DMS 273 (cell line): Measurements from ENCODE around the gene FAT1.

Source experiments
- DNase-seq: peaks from one replicate; lab custom pipeline; 2025; ENCODE audit not compliant: unreplicated experiment; lab: John Stamatoyannopoulos, UW

The FAT1 gene

DNA sequence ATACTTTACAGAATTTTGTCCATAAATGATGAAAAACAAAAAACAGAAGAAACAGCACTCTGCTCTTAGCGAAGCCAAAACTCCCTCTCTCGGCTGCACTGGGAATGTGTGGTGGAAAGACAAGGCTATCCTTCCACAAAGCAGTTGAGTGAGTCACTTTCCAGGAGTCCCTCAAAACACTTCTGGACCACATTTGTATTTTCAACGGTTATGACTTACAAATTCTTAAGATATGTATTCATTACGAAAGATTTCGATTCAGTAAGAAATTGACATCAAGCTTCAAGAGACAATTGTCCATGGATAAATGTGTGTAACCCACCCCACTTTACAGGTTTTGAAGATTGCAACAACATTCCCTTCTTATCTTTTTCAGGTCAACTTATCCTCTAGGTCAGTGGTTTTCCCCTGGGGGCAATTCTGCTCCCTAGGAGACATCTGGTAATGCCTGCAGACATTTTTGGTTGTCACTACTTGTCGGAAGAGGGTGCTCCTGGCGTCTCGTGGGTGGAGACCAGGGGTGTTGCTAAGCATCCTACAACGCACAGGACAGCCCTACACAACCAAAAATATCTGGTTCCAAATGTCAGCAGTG, 101.6 kb downstream of the FAT1 start:
- no peak for DNase-seq

DNA sequence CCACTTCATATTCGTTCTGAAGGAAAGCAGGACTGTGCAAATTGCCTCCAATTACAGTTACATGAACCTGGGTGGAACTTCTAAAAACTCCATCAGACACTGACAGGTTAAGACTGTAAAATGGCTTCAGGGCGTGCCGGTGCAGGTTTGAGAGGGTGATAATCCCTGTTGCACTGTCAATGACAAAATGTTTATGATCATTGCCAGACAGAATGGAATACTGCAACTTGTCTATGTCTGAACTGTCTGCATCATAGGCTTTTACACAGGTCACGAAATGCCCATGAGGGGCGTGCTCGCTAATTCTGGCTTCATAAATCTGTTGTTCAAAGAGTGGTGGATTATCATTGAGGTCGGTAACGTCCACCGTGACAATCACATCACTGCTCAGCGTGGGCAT, 104.6 kb downstream of the FAT1 start:
- DNase-seq: no peak

DNA sequence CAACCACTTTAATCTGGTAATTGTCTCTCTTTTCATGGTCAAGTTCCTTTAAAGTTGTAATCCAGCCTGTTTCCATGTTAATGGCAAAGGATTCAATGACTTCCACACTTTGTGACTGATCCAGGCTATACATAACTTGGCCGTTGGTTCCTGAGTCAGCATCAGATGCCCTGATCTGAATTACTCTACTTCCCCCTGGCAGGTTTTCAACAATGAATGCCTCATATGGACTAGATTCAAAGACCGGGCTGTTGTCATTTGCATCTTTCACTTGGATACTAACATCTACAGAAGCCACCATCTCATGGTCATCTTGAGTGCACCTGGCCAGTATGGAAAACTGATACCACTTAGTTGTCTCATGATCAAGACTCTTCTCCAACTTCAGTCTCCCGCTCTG, 105.7 kb downstream of the FAT1 start:
- no peak for DNase-seq

DNA sequence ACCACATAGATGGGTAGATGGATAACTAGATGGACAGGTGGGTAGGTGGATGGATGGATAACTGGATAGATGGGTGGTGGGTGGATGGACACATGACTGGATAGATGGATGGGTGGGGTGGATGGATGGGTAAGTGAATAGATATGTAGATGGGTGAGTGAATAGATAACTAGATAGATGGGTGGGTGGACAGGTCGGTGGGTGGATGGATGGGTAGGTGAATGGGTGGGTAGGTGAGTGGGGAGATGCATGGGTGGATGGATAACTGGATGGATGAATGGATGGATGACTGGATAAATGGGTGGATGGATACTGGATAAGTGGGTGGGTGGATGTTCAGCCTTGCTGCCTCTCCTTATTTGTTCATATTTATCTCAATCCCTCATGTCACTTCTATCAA, 116.2 kb downstream of the FAT1 start:
- no peak for DNase-seq

DNA sequence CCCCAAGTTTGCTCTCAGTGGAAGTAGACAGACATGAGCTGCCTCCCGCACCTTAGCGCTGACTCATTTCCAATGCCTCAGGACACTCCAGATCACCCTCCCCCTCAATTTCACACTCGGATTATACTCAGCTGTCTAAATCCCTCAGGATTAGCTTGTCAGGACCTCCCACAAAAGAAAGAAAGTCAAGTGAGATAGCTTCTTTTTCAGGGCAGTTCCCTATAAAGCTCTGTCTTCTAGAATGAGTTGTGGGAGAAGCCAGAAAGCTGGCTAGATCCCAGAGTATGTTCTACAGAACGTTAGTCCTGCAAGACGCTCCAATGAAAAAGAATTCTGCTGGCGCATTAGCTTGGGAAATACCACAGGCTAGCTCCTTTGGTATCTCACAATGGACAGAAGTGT, 117.1 kb downstream of the FAT1 start:
- no peak for DNase-seq

DNA sequence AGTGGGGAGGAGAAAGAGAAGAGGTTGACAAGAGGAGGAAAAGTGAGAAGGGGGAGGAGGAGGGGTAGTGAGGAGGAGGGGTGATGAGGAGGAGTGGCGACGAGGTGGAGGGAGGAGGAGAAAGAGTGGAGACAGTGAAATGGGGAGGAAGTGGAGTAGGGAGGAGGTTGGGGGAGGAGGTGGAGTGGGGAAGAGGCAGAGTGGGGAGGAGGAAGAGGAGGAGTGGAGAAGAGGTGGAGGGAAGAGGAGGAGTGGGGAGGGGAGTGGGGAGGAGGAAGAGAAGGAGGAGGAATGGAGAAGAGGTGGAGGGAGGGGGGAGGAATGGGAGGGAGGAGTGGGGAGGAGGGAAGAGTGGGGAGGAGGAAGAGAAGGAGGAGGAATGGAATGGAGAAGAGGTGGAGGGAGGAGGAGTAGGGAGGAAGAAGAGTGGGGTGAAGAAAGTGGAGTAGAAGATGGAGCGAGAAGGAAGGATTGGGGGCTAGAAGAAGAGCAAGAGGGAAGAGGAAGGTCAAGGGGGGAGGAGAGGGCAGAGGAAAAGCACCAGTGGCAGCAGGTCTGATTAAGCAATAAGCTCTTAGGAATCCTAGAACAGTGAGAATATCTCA, 118.3 kb downstream of the FAT1 start:
- no peak for DNase-seq

DNA sequence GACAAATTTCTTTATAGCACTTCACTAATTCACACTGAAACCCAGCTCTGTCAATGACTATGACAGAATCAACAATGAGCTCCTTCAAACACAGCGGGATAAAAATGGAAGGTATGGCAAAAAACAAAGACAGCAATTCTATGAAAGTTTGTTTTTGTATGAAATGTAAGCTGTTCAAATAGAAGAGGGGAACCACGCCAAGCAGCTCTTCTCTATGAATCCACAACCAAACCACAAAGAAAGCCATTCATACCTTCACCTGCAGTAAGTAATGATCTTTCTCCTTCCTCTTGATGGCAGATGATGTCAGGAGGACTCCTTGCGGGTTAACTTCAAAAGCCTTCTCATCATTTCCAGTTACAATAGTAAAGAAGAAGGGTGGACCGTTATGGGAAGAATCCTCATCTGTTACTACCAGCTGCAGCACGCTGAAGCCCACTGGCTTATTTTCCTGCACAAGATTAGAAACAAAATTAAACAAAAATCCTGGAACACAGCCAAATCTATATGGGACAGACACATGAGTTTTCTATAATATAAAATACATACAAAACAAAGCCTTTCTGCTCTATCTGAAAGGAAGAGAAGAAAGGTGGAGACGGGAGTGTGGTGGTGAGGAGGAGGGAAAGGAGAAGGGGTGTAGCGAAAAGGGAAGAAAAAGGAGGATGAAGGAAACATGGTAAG, 119.4 kb downstream of the FAT1 start:
- DNase-seq: no peak

DNA sequence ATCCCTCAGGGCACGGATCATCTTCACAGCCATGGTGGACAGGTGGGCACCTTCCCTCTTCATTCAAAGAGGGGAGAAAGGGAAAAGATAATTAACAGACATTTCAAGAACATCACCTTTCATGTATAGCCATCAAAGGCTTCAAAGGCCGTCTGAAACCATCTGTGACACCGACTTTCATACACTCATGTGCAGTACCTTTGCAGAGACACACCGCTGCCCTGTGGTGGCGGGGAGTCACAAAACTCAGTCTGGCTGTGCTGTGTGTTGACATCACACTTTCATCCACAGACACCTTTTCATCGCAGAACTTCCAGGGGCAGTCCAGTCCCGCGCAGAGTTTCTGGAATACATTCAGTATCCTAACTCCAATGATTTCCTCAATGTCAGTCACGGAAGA, 120.7 kb downstream of the FAT1 start:
- DNase-seq: no peak

DNA sequence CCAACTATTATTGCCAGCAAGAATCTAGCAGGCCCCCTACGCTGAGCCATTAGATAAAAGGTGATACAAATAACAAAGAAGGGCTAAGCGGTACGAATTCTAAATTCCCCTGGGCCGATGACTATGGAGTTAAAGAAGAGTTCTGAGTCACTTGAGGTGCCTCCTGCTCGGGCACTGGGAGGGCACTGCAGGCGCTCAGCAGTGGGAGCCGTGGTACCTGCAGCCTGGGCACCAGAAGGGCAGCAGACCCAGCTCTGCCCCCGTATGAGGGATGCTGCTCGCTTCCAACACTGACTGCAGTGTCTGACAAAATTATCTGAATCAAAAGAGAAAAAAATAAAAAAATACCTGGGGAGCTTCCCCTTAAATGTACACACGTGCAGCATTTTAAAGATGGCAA, 124.2 kb downstream of the FAT1 start:
- DNase-seq: no peak

DNA sequence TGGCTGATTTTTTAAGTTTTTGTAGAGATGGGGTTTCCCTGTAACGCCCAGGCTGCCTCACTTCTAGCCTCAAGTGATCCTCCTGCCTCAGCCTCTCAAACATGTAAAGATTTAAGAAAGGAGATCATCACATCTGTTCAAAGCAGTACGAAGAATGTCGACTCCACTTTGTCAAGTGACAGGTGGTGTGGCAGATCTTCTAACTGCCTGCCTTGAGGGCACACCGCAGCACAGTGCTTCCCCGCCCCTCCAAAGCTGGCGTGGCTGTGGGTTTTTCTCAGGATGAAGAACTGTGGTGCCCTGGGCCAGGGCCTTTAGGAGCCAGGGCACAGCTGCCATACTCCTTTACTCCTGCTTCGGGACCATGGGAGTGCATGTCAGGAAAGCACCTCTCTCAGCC, 125.0 kb downstream of the FAT1 start:
- DNase-seq: no peak

DNA sequence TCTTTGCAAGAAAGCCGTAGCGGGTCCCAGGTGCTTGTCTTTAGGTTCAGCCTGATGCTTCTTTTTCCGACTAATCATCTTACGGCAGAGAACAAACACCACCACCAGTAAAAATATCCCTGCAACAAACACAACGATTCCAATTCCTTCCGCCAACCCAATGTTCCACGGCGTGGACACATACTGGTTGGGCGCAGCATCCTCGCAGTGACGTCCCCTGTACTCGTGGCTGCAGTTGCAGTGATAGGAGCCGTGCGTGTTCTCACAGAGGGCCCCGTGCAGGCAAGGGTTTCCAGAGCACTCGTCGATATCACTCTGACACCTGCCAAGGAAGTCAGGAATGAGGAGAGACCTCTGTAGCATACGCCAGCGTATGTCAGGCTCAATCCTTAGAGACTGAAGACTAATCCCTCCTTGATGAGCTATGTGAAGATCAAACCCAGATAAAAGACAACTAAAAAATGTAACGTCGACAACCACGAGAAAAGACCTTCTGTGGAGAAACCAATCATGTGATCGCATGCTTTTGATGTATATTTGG, 126.7 kb downstream of the FAT1 start:
- no peak for DNase-seq

DNA sequence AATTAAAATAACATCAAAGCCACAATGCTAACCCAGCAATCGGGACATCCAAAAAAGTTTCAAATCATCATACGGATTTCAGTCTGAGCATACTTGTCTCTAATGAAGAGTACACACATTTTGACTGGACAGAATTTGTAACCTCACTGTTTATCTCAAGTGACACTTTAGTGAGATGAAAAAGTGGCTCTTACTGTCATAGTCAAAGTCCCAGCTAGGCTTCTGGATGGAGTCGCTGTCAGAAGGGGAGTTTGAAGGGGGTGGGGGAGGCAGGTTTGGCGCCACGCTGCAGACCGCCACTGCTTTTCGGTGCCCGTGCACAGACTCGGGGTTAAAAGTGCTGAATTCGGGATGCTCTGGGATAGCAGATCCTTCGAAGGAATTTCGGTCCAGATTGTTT, 127.3 kb downstream of the FAT1 start:
- DNase-seq: no peak

DNA sequence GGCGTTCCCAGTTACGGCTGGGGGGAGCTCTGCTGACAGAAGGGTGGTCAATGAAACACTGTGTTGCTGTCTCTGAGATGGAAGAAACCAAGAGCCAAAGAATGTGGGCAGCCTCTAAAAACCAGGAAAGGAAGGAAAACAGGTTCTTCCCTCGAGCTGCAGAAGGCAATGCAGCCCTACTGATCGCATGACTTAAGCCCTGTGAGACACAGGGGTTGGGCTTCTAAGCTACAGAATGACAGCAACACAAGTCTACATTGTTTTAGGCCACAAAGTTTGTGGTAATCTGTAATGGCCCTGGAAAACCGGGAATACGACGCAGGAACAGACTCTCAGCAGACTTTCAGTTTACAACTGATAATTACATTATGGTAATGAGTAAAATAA, 130.1 kb downstream of the FAT1 start:
- DNase-seq: no peak

DNA sequence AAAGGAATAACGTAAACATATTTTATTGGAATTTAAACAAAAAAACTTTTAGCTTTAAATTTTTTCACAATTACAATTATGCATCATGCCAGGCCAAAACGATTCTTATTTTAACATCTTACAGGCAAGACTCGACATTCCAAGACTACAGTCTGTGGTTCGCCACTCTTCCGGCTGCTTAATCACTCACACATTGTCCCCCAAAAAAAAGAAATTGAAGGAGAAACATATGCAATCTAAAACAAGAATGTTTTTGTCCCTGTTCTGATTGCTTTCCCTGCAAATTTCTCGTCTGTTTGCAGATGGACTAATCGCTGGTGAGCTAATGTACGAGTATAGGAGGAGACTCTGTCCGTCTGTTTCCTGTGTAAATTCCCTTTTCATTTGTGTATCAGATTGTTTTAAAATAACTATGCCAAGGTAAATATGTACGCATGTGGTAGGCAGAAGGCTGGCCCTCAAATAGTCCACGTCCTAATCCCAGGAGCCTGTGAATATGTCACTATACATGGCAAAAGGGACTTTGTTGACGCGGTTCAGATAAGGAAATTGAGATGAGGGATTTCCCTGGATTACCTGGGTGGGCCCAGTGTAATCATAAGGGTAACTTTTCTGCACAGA, 130.6 kb downstream of the FAT1 start:
- DNase-seq: no peak

DNA sequence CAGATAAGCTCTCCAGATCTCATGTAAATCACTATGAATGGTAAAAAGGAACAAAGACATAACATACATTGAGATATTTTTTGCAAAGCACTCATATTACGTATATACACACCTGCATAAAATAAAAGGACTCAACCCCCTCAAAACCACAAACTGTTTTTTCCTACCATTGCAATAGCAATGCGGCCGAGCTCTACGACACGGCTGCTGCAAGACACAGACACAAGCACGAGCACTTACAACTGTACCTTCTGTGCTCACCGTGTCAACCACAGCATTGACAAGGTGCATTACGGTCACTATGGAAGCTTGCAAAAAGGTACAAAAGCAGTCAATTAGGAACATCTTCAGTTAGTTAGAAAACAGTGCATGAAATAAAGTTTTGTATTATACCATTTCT, 131.2 kb downstream of the FAT1 start:
- DNase-seq: no peak

DNA sequence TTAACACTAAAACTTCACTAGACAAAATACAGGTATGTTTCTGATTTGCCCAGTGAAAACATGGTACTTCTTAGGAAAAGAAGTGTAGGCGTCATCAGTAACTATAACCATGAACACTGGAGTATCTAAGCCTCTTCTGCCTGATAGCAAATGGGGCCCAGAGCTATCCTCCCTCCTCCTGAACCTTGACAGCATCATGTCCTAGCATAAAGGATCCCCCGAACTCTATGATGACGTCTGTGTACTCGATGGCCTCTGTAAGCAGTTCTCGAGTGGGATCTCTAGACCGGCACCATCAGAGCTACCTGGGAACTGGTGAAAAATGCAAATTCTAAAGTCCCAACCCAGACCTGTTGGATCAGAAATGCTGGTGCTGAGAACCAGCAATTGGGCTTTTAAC, 132.0 kb downstream of the FAT1 start:
- no peak for DNase-seq

DNA sequence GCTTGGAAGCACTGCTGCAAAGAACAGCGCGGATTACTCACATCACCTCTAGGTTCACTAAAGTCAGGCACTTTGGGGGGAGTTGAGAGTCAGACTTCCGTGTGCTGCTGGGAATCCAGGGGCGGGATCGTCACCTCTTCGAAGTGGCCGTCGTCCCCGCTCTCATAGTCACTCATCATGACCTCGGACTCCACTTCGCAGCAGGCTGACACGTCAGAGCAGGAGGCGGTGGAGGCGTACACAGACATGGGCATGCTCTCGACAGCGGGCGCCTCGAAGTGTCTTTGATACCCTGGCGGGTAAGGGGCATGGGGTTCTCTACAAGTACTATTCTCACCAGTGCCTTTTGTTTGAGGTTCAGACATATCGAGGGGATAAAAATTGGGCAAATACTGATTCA, 135.2 kb downstream of the FAT1 start:
- no peak for DNase-seq

DNA sequence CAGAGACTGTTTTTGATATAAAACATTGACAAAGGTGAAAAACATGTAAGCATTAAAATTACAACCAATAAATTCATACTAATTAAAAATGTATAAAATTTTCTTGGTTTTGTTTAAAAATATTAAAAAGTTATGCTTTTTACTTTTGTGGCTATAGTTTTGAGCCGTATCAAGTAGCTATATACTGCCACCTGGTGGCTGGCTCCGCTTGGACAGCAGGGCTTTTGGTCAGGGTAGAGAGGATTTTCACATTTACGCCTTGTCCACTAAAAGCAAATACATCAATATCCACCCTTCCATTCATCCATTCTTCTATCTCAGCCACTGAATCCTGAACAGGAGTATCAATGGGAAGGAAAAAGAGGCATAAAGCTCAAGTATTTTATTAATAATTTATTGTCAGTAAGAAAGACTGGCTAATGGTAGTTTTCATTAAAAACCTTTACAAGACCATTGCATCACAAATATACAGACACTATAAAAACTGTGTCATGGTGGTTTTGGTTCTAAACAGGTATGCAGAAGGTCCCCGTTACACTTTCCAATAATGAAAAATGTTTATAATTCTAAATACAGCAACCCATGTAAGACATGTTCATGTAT, 136.1 kb downstream of the FAT1 start:
- DNase-seq: peak; percentile 58

DNA sequence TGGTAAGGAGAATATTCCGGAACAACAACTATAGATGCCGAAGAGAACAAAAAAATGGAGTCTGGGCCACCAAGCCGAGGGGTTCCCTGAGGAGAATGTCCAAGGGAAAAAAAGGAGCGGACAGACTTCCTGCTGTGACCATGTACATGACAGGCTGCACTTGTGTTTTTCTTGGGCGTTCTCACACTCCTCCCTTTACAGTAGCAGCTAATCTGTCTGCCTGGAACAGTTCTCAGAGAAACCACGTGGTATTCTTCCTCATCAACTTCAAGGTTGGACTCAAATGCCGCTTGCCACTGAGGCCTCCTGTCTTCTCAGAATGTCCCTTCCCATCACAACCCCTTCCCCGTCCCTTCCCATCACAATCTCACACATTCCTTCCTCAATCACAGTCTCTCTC, 137.5 kb downstream of the FAT1 start:
- DNase-seq: no peak

DNA sequence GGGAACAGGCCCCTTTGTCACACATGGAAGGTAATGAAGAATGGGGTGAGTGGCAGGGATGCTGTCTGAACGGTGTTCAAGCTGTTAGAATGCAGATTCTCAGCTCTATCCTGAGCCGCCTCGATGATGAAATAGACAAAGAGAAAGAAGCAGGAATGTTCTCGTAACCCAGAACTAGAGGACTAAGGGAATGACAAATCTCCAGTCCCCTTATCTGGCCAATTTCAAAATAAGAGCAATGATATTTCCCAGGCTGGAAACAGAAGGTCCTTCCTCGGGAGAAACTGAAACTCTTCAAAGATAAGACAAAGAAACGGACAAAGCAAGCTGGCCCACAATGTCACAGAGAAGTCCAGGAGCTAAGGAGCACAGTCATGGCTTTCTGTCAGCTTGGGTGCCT, 138.7 kb downstream of the FAT1 start:
- DNase-seq: no peak

DNA sequence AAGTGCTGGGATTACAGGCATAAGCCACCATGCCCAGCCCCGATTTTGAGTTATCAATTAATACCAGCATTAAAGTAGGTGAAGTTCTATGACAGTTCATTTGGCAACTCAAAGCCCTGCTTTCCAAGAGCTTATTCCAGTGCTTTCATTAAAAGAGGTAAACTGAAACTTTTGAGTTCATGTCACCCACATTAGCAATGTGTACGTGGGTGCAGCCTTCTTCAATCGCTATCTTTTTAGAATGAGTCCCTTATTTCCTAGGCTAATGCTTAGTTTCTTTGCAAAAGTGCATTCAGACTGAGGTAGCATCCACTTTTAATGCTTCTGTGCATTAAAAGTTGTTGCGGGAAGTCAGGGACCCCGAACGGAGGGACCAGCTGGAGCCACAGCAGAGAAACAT, 142.2 kb downstream of the FAT1 start:
- no peak for DNase-seq

DNA sequence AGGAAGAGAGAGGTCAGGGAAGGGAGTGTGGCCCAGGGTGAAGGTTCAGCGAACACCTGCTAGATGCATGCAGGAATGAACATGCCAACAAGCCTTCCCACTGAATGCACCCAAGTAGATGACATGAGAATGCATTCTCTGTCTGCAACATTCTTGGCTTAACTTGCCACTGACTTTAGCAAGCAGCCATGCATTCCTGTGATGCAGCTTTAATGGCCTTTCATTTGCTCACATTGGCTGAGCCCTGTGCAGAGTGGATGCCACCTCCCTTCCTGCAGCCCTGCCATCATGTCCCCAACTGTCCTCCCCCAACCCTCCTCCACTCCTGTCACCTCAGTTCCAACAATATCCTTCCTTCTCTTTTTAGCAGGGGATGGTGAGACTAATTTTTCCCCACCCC, 143.0 kb downstream of the FAT1 start:
- DNase-seq: no peak
